ENCODE data around the gene KCND1. TPM values are rescaled to one million over a fixed set of nuclear protein-coding genes. Genes with fewer than 3 reads are reported as not detected.
A peak's percentile ranks its signal among the peaks of the same experiment; 100 is the strongest.

Gene KCND1
- total RNA-seq, 1 donor from 2014 or later = 1.1 TPM

DNA sequence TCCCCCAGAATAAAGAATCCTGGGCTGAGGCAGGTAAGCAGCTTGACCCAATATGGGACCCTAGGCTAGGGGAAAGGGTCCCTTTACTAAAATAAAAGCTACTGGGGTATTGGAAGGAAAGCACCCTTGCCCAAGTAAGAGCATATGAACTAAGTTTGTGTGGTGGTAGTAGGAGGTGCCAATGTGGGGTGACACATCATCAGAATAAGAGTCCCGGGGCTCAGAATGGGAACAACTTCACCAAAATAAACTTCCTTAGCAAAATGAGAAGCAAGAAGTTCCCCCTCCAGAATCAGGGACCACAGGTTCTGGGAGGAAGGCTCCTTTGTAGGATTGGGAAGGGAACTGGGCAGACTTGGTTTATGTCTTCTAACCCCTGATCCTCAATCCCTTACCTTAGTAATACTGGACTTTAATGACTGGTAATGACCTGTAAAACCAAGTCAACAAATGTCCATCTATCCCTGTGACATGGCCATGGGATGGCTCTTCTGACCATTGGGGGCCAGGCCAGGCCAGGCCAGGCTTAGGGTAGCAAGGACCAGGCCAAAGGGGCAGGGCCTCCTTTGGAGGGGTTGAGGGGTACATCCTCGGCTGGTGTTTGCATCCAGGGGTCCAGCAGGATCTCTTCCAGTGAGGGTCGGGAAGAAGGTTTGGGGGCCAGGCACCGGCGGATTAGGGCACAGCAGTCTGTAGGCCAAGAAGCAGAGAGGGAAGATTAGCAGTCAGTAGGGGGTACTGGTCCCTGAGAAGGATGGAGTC lies 57.9 kb downstream of the KCND1 start:
- TF ChIP-seq, protein P1, sequence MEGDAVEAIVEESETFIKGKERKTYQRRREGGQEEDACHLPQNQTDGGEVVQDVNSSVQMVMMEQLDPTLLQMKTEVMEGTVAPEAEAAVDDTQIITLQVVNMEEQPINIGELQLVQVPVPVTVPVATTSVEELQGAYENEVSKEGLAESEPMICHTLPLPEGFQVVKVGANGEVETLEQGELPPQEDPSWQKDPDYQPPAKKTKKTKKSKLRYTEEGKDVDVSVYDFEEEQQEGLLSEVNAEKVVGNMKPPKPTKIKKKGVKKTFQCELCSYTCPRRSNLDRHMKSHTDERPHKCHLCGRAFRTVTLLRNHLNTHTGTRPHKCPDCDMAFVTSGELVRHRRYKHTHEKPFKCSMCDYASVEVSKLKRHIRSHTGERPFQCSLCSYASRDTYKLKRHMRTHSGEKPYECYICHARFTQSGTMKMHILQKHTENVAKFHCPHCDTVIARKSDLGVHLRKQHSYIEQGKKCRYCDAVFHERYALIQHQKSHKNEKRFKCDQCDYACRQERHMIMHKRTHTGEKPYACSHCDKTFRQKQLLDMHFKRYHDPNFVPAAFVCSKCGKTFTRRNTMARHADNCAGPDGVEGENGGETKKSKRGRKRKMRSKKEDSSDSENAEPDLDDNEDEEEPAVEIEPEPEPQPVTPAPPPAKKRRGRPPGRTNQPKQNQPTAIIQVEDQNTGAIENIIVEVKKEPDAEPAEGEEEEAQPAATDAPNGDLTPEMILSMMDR (conservative IDR thresholded peaks at IDR 0.05; ENCODE audit: low read depth, low read length) = no peak

DNA sequence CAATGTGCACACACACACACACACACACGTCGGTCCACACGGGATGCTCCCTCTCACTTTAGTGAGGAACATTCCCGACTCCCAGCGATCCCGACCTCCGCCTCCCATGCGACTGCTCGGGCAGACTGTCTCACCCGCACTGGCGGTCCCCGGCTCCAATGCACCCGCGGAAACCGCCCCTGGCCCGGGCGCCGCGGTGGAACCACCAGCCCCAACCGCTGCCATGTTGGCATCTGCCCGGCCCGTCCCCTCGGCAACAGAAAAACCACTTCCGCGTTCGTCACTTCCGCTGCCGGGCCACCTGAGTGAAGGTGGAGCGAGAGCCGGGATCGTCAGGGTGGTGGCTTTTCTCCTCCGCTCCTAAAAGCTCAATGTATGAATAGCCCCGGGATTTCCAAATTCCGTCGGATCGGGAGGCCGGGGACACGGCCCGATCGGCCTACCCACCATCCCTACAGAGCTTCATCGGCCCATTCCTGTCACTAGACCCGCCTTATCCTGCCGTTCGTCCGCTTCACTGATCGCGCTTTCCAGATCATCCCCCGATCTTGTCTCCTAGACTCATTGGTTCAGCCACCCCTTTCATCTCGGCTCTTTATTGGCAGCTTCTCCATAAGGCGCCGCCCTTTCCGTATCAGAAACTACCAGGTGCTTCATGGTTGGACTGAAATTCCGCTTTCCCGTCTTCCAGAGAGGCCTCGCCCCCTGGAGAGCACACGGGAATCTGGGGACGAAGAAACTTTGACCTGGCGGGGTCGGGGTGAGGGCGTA lies 60.0 kb downstream of the KCND1 start, which contains the start of gene SLC35A2:
Gene SLC35A2 (minus strand): TSS at position 235 of the 771 bp plus-strand sequence. CDS start 10 bp downstream, at position 225.
- peak within 1 kb of the TSS; percentile 78 for H3K4me3 ChIP-seq (ENCODE audit: low read depth, low read length)
- no peak for DNase-seq (ENCODE audit: low read depth)
- TF ChIP-seq, protein P1 (conservative IDR thresholded peaks at IDR 0.05; ENCODE audit: low read depth, low read length) = no peak

More for the DNA sequence above, 57.9 kb downstream of the KCND1 start:
- no peak overlapping the region for H3K4me3 ChIP-seq (ENCODE audit: low read depth, low read length)
- no peak for DNase-seq (ENCODE audit: low read depth)

Other genes starting within 250 kb of the KCND1 start
- not detected in 2 replicates for gene GLOD5, start 210.1 kb downstream of the KCND1 start, total RNA-seq
- gene GATA1, start 185.3 kb downstream of the KCND1 start, total RNA-seq = not detected in 2 replicates
- 30.8 and 46.2 TPM in 2 replicates for gene HDAC6, start 169.8 kb downstream of the KCND1 start, total RNA-seq
- gene ERAS, start 145.3 kb downstream of the KCND1 start, total RNA-seq = not detected in 2 replicates
- gene PCSK1N, start 136.2 kb downstream of the KCND1 start, total RNA-seq = 12.4 and 19.3 TPM in 2 replicates
- 93.7 and 104 TPM in 2 replicates for gene TIMM17B, start 74.1 kb downstream of the KCND1 start, total RNA-seq
- 84.6 and 86.0 TPM in 2 replicates for gene PQBP1, start 73.9 kb downstream of the KCND1 start, total RNA-seq
- gene SLC35A2, start 60.2 kb downstream of the KCND1 start, total RNA-seq = 20.5 and 22.0 TPM in 2 replicates
- gene PIM2, start 52.8 kb downstream of the KCND1 start, total RNA-seq = 10.9 and 13.1 TPM in 2 replicates
- 34.4 and 44.2 TPM in 2 replicates for gene OTUD5, start 14.2 kb downstream of the KCND1 start, total RNA-seq
- 15.8 and 24.6 TPM in 2 replicates for gene GRIPAP1, start 30.4 kb upstream of the KCND1 start, total RNA-seq
- 51.8 and 63.7 TPM in 2 replicates for gene TFE3, start 71.5 kb upstream of the KCND1 start, total RNA-seq
- gene CCDC120, start 87.2 kb upstream of the KCND1 start, total RNA-seq = 4.0 and 4.5 TPM in 2 replicates
- gene PRAF2, start 102.2 kb upstream of the KCND1 start, total RNA-seq = 13.5 and 16.7 TPM in 2 replicates
- gene WDR45, start 108.0 kb upstream of the KCND1 start, total RNA-seq = 32.5 and 43.7 TPM in 2 replicates
- gene GPKOW, start 151.9 kb upstream of the KCND1 start, total RNA-seq = 28.9 and 31.9 TPM in 2 replicates
- gene MAGIX, start 190.9 kb upstream of the KCND1 start, total RNA-seq = 8.3 and 9.6 TPM in 2 replicates
- gene PLP2, start 200.1 kb upstream of the KCND1 start, total RNA-seq = 115 and 132 TPM in 2 replicates
- gene PRICKLE3, start 214.5 kb upstream of the KCND1 start, total RNA-seq = 13.0 and 18.5 TPM in 2 replicates
- 0.17 and 0.29 TPM in 2 replicates for gene SYP, start 228.3 kb upstream of the KCND1 start, total RNA-seq

All from epithelial cell of proximal tubule (primary cell).